ENCODE measurements around the gene DCAF8.
A peak's percentile ranks its signal among the peaks of the same experiment; 100 is the strongest.

DCAF8 gene

GRCh38 chr1:160197231-160197630, 65.1 kb downstream of the DCAF8 start:
- DNase-seq: no peak

GRCh38 chr1:160196143-160196542, 66.2 kb downstream of the DCAF8 start:
- DNase-seq: no peak

DNA sequence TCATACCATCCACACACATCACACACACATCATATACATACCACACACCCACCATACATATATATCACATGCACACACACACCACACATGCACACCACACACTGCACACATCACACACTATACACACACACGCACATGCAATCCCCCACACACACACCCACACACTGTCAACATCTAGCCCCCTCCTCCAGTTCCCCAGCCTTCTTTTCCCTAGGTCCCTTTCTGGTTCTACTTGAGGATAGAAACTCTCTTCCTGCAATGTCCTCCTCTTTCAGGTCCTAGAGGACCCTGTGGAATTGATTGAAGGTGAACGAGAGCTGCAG, 67.7 kb downstream of the DCAF8 start:
- DNase-seq: no peak

- DNase-seq: no peak
Measured at GRCh38 chr1:160193832-160194736, 68.3 kb downstream of the DCAF8 start.

GRCh38 chr1:160193091-160193819, 69.1 kb downstream of the DCAF8 start:
- DNase-seq: peak; percentile 74

DNA sequence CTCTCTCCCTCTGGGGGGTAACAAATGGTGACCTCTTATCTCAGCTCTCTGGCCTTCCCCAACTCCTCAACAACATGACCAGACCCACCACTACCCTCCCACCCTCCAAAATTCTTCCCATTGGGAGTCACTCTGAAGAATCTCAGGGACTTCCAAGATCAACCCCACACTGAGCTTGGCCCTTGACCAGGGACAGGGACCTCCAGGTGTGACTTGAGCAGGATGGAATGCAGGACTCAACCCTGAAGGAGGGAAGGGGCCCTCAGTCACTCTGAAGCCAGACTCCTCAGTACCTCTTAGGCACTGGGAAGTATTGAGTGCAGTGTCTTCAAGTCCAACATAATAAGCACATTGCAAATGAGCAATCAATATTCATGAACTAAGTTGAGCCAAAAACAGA, 70.1 kb downstream of the DCAF8 start:
- no peak for DNase-seq

DNA sequence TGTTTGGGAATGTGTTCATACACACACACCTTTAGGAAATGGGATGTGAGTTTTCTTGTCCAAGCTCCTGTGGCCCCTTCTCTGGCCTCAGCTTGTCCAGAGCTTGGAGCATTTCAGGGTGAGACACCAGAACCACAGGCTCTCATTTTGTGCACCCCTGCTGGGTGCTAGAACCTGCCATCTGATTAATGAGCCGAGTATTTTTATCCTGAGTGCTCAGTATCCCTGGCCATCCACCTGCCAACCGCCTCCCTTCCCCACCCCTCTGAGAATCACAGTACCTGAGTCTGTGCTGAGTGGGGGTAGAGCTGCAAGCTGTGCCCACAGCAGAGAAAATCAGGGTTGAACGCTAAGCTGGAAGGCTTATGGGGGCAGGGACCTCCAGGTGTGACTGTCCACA, 70.6 kb downstream of the DCAF8 start:
- DNase-seq: no peak

- no peak for DNase-seq
Measured at GRCh38 chr1:160189649-160190625, 72.4 kb downstream of the DCAF8 start, which contains the start of gene CASQ1. Gene CASQ1 (plus strand): TSS chr1:160190575. CDS start chr1:160190752, 177 bp downstream.

GRCh38 chr1:160188341-160188740, 74.0 kb downstream of the DCAF8 start:
- DNase-seq: no peak

DNA sequence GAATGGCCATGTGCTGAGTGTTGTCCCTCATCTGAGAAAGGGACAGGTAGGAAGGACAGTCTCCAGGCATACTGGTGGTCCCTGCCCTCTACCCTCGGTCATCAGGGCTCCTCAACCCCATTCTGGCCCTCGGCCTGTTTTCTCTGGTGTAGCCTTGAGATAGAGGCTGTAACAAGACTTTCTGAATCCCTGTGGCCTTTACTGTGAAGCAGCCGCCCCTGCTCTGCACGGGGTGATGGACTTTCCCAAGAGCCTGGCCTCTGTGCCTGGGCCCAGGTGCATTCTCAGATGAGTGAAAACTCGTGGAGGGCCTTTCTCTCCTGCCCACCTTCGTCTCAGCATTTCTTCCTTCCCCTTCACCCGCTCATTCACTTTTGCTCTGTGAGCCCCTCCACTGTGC, 74.9 kb downstream of the DCAF8 start:
- DNase-seq: no peak

DNA sequence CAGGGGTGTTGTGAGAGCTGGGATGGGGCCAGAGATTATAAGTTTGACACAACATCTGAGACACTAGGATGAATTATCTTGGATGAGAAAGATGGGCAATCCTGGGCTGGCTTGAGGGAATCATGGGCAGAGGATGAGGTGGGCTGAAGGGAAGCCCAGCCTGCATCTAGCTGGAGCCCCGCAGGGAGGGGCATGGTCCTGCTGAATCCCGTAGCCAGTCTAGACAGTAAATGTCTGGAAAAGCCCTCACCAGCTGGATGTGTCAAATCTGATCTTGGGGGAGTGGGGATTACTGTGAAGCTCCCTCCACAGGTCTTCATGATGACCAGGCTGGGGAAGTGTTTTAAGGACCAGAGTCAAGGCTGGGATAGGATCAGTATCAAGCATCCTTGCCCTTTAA, 75.6 kb downstream of the DCAF8 start:
- no peak for DNase-seq

DNA sequence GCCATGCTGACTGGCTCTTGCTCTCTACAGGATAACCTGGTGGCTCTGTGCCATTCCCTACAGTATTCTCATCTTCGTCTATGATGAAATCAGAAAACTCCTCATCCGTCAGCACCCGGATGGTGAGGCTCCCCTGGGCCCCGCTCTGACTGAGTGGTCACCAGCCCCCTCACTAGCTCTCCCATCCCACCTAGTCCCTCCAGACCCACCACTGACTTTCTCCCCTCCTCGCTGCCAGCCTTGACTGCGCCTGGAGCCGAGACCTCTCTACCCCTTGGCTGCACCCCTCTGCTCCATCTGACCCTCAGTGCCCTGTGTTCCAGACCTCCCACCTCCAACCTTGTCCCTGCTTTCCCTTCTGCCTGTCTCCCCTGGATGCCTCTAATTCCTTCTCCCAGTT, 76.1 kb downstream of the DCAF8 start:
- no peak for DNase-seq

GRCh38 chr1:160179336-160179735, 83.0 kb downstream of the DCAF8 start:
- DNase-seq: no peak

DNA sequence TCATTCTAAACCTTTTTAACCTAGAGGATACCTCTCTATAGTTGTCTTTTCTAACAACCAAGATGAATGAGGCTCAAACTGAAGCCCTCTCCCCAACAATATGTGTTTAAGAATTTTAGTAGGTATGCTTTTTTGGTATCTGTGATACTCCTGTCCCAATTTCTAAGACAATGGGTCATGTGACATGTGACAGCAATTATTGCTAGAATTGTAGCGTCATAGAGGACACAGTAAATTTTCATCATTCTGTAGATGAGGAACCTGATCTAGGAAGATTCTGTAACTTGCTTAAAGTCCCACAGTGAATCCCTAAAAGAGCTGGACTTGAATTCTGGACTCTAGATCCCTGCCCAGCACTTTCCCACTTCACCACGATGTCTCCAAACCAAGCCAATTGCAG, 83.6 kb downstream of the DCAF8 start:
- DNase-seq: no peak

- no peak for DNase-seq
Measured at GRCh38 chr1:160177667-160178066, 84.7 kb downstream of the DCAF8 start.

GRCh38 chr1:160177231-160177630, 85.1 kb downstream of the DCAF8 start:
- DNase-seq: no peak

DNA sequence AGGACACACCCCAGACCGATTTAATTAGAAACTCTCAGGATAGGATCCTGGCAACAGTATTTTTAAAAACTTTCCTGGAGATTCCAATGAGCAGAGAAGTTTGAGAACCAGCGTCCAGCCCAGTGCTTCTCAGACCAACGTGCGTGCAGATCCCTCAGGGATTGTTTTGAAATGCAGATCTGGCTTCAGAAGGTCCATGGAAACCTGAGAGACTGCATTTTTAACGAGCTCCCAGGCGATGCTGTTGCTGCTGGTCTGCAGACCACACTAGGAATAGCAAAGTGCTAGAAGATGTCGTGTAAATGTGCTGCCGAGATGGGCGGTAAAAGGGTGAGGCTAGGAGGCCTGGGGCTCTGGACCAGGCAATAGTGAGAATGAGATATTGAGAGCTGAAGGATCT, 90.4 kb downstream of the DCAF8 start:
- no peak for DNase-seq

DNA sequence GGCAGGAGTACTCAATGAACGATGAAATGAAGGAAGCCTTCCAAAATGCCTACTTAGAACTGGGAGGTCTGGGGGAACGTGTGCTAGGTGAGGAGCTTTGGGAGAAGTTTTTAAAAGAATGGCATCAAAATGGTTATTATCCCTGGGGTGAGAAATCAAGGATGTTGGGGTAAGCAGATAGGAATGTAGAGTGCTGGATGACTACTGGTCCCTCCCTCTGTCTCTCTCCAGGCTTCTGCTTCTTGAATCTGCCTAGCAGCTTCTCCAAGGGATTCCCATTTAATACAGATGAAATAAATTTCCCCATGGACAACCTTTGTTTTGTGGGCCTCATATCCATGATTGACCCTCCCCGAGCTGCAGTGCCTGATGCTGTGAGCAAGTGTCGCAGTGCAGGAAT, 91.0 kb downstream of the DCAF8 start:
- no peak for DNase-seq

DNA sequence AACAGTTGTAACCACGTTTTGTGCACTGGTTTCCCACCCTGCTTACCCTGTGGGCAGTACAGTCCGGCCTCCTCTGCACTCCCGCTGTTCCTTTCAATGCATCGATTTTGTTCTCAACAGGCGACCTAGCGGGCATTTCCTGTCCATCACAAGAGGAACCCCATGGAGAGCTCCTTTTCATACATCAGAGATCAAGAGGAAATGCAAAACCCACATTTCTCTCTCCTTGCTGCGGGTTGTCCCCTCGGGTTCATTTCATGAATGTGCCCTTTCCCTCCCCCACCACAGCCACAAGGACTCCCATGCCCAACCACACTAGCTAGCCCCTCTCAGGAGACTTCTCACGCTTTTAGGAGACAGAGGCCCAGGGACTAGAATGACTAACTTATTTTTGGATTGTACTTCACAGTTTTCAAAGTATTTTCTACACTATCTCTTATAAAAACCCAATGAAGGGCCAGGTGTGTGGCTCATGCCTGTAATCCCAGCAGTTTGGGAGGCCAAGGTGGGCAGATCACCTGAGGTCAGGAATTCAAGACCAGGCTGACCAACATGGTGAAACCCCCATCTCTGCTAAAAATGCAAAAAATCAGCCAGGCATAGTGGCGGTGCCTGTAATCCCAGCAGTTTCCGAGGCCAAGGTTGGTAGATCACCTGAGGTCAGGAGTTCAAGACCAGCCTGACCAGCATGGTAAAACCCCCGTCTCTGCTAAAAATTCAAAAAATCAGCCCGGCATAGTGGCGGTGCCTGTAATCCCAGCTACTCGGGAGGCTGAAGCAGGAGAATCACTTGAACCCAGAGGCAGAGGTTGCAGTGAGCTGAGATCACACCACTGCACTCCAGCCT, 92.6 kb downstream of the DCAF8 start:
- no peak for DNase-seq

GRCh38 chr1:160168609-160169369, 93.6 kb downstream of the DCAF8 start:
- DNase-seq: no peak

GRCh38 chr1:160168016-160168415, 94.3 kb downstream of the DCAF8 start:
- no peak for DNase-seq

Measured in NCI-H1048 (cell line).